Fibroblast of villous mesenchyme (primary cell): Measurements from ENCODE around the gene FGFR4. TPM values are rescaled to one million over a fixed set of nuclear protein-coding genes. Genes with fewer than 3 reads are reported as not detected.

Experiments used
- DNase-seq: peaks from one replicate; pipeline ENCODE4 v3.0.0-alpha.2; 2010; ENCODE audit warnings: low read depth
- H3K4me3 ChIP-seq: 2 replicates; pipeline ENCODE4 v1.5.1; 2011; ENCODE audit warnings: low read depth, mild to moderate bottlenecking, low read length
- CTCF ChIP-seq: IDR thresholded peaks from 2 replicates; pipeline ENCODE4 v1.5.1; 2012; ENCODE audit warnings: low read depth, mild to moderate bottlenecking, low read length; ENCODE audit not compliant: insufficient read depth
- total RNA-seq: library from RNA; depleted of rRNA; stranded (reverse); fragments of >200 nt; gene quantifications from 2 replicates; pipeline ENCODE4 v1.2.3, GENCODE V29; 2012

FGFR4 gene
- total RNA-seq, 1 donor: 1.3 TPM

GRCh38 chr5:177100714-177101121 is 14.0 kb downstream of the FGFR4 start:
- no peak for DNase-seq
- TF ChIP-seq CTCF: no peak
- no peak overlapping the region for H3K4me3 ChIP-seq

GRCh38 chr5:177103523-177104253 is 17.0 kb downstream of the FGFR4 start:
- no peak for DNase-seq
- no peak for TF ChIP-seq CTCF
- no peak overlapping the region for H3K4me3 ChIP-seq

- TF ChIP-seq CTCF: no peak
- no peak overlapping the region for H3K4me3 ChIP-seq
- no peak for DNase-seq
Observed at GRCh38 chr5:177105691-177106476, 19.2 kb downstream of the FGFR4 start.

- no peak overlapping the region for H3K4me3 ChIP-seq
- no peak for DNase-seq
- no peak for TF ChIP-seq CTCF
Observed at GRCh38 chr5:177107159-177107558, 20.4 kb downstream of the FGFR4 start.

GRCh38 chr5:177109810-177110209 is 23.1 kb downstream of the FGFR4 start:
- no peak for TF ChIP-seq CTCF
- no peak overlapping the region for H3K4me3 ChIP-seq

GRCh38 chr5:177111720-177112394 is 25.1 kb downstream of the FGFR4 start:
- TF ChIP-seq CTCF: peak; percentile 96
- DNase-seq: peak; percentile 46
- no peak overlapping the region for H3K4me3 ChIP-seq

More at GRCh38 chr5:177109810-177110209, 23.1 kb downstream of the FGFR4 start:
- DNase-seq: no peak
